ENCODE data around the gene ZFAND3. TPM values are rescaled to one million over a fixed set of nuclear protein-coding genes. Genes with fewer than 3 reads are reported as not detected.

Gene ZFAND3
- total and polyA plus RNA-seq, 2 donors (not counting 3 experiments of a cell fraction or from before 2014, with no cell fraction given): 15.4 to 54.2 TPM

DNA sequence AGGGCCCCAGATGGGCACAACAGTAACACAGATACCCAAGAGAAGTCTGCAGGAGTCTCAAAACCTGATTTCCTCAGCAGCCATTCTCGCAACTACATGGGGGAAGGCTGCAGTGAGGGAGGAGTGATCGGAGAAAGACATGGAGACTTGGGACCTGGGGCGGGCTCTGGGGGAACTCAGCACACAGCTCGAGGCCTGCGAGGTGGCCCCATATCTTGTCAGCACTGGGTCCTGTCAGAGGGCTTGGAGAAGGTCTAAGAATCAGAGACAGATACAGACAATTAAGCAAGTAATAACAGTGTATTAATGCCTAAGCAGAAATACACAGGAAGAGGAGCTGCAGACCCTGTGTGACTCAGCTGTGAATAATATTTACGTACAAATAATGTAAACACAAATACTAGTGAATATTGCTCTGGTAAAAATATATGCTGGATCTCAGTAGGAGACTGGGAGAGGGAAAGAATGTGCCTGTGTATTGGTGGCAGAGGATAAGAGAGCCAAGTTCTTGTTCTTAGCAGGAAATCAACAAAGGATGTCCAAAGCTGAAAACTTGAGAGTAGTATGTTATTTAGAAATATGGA is 336.2 kb downstream of the ZFAND3 start:
- dilution Hi-C loops (cut with MboI; ENCODE audit: extremely low pct_ligation_motif_present, low sequenced_read_pairs) (no loop called here), intact Hi-C loops (cut with micrococcal nuclease) (loop anchor here (2.0 to 10.0 kb wide), 3 partner anchors 37 to 451 kb away; no protein-coding TSS in a partner anchor)
- ChIA-PET POLR2A (no interaction called here), CTCF (interaction anchor here (2.0 to 2.2 kb wide), 2 partner anchors 123 to 338 kb away, joined by 4 to 7 read pairs; no protein-coding TSS in a partner anchor)
- BruUV-seq (replicated peaks): no TSS peak
- TF ChIP-seq FOS (IDR thresholded peaks at IDR 0.05; ENCODE audit: borderline replicate concordance, insufficient read depth, low read length): peak; percentile 52
- TF ChIP-seq MYC (IDR thresholded peaks at IDR 0.05; ENCODE audit: low read depth, low read length): no peak
- no peaks in the 10 kb centered on the region for H4K20me1 ChIP-seq (replicated peaks; ENCODE audit: control insufficient read depth, extremely low read depth, insufficient read depth, low read length)
- H3K27ac ChIP-seq (ENCODE audit: insufficient read depth, low read depth, low read length): peak overlapping the region; percentile 100
- peak overlapping the region; percentile 82 for H3K9ac ChIP-seq (replicated peaks; ENCODE audit: extremely low read depth, insufficient read depth, low read length)
- peaks cover 0 to 2% of the 10 kb centered on the region in 2 experiments for H3K36me3 ChIP-seq (ENCODE audit: control insufficient read depth in 2 of 2, extremely low read depth in 1 of 2, insufficient read depth in 2 of 2, low read length in 2 of 2)
- H2AFZ ChIP-seq (ENCODE audit: low read depth, low read length): no peak overlapping the region
- FAIRE-seq: peak; percentile 78
- H3K4me2 ChIP-seq (ENCODE audit: insufficient read depth, low read length): peak overlapping the region; percentile 49
- H3K9me3 ChIP-seq (replicated peaks; ENCODE audit: control insufficient read depth, insufficient read depth, low read length): no peaks in the 10 kb centered on the region
- no peaks in the 10 kb centered on the region for H3K9me1 ChIP-seq (replicated peaks; ENCODE audit: control insufficient read depth, extremely low read depth, insufficient read depth, low read length)
- H3K4me1 ChIP-seq (ENCODE audit: control insufficient read depth, extremely low read depth, insufficient read depth, low read length): peaks cover 21% of the 10 kb centered on the region
- H3K4me3 ChIP-seq (replicated peaks in 1 of 3; ENCODE audit: insufficient read depth in 1 of 3, low read depth in 1 of 3, low read length in 3 of 3): no peak overlapping the region
- H3K79me2 ChIP-seq (ENCODE audit: control insufficient read depth, insufficient read depth, low read length): no peaks in the 10 kb centered on the region
- peak; percentile 69 for DNase-seq (ENCODE audit: low read depth, low spot score)
- no peaks in the 10 kb centered on the region for H3K27me3 ChIP-seq (ENCODE audit: control insufficient read depth in 2 of 2, insufficient read depth in 2 of 2, low read length in 2 of 2)

DNA sequence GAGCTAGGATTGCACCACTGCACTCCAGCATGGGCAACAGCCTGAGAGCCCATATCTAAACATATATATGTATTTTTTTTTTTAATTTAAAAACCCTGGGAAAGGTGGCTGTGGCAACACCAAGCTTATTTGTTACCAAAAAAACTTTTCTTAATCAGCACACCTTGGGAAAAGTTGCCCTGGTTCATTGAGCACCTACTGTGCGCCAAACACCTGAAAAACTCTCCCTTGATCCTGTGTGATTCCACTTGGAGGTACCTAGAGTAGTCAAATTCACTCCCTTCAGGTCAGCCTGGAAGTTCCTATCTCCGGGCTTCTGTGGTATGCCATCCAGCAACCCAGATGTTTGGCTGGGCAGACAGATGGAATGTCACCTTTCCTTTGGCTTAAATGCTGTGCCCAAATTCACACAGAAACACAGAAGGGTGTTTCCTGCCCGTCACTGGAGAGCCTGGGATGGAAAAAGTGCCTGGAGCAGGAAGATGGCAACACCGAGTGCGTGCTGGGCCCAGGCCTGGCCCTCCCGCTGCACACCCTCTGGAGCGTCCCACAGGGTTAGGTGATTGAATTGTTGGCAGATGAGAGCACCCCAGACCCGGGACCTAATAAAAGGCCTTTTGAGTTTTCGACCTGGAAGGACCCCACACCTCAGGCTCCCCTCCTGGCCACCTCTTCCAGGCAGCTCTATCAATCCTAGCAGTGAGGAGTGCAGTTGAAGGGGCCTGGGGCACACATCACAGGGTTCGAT is 337.5 kb downstream of the ZFAND3 start:
- no peaks in the 10 kb centered on the region for H3K9me3 ChIP-seq (replicated peaks; ENCODE audit: control insufficient read depth, insufficient read depth, low read length)
- peaks cover 21% of the 10 kb centered on the region for H3K4me1 ChIP-seq (ENCODE audit: control insufficient read depth, extremely low read depth, insufficient read depth, low read length)
- no peak overlapping the region for H2AFZ ChIP-seq (ENCODE audit: low read depth, low read length)
- no peak for DNase-seq (ENCODE audit: low read depth, low spot score)
- CTCF ChIA-PET: interaction anchor here (0.6 to 2.2 kb wide), 2 partner anchors 124 to 337 kb away, joined by 4 to 7 read pairs; no protein-coding TSS in a partner anchor
- TF ChIP-seq FOS (IDR thresholded peaks at IDR 0.05; ENCODE audit: borderline replicate concordance, insufficient read depth, low read length) (no peak), EZH2 (IDR thresholded peaks at IDR 0.05; ENCODE audit: borderline replicate concordance, low read depth, low read length, severe bottlenecking) (no peak), GATA2 (IDR thresholded peaks at IDR 0.05; ENCODE audit: insufficient read depth, insufficient read length, low read depth, low read length) (no peak), POLR2A (IDR thresholded peaks at IDR 0.05; ENCODE audit: low read depth, low read length) (no peak), JUN (IDR thresholded peaks at IDR 0.05; ENCODE audit: borderline replicate concordance, insufficient read depth, insufficient read length, low read depth) (no peak), MYC (IDR thresholded peaks at IDR 0.05; ENCODE audit: low read depth, low read length) (no peak), POLR2AphosphoS5 (IDR thresholded peaks at IDR 0.05; ENCODE audit: insufficient read depth, low read depth, low read length) (no peak)
- TF ChIP-seq, protein P1, sequence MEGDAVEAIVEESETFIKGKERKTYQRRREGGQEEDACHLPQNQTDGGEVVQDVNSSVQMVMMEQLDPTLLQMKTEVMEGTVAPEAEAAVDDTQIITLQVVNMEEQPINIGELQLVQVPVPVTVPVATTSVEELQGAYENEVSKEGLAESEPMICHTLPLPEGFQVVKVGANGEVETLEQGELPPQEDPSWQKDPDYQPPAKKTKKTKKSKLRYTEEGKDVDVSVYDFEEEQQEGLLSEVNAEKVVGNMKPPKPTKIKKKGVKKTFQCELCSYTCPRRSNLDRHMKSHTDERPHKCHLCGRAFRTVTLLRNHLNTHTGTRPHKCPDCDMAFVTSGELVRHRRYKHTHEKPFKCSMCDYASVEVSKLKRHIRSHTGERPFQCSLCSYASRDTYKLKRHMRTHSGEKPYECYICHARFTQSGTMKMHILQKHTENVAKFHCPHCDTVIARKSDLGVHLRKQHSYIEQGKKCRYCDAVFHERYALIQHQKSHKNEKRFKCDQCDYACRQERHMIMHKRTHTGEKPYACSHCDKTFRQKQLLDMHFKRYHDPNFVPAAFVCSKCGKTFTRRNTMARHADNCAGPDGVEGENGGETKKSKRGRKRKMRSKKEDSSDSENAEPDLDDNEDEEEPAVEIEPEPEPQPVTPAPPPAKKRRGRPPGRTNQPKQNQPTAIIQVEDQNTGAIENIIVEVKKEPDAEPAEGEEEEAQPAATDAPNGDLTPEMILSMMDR (IDR thresholded peaks at IDR 0.05; ENCODE audit: extremely low read depth in 1 of 2, insufficient read depth in 1 of 2, low read depth in 1 of 2, low read length in 2 of 2): no peak
- TF ChIP-seq, protein P2, sequence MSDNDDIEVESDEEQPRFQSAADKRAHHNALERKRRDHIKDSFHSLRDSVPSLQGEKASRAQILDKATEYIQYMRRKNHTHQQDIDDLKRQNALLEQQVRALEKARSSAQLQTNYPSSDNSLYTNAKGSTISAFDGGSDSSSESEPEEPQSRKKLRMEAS (IDR thresholded peaks at IDR 0.05; ENCODE audit: insufficient read depth, insufficient read length): no peak
- POLR2A ChIA-PET: no interaction called here
- H3K27me3 ChIP-seq (ENCODE audit: control insufficient read depth in 2 of 2, insufficient read depth in 2 of 2, low read length in 2 of 2): no peaks in the 10 kb centered on the region
- no peak overlapping the region for H3K4me2 ChIP-seq (ENCODE audit: insufficient read depth, low read length)
- intact Hi-C loops (cut with micrococcal nuclease): loop anchor here (10.0 kb wide), 2 partner anchors 362 to 452 kb away; no protein-coding TSS in a partner anchor
- peaks cover 0 to 1% of the 10 kb centered on the region in 2 experiments for H3K36me3 ChIP-seq (ENCODE audit: control insufficient read depth in 2 of 2, extremely low read depth in 1 of 2, insufficient read depth in 2 of 2, low read length in 2 of 2)
- no peak overlapping the region for H3K4me3 ChIP-seq (replicated peaks in 1 of 3; ENCODE audit: insufficient read depth in 1 of 3, low read depth in 1 of 3, low read length in 3 of 3)
- no peaks in the 10 kb centered on the region for H4K20me1 ChIP-seq (replicated peaks; ENCODE audit: control insufficient read depth, extremely low read depth, insufficient read depth, low read length)
- H3K9ac ChIP-seq (replicated peaks; ENCODE audit: extremely low read depth, insufficient read depth, low read length): no peak overlapping the region
- no peaks in the 10 kb centered on the region for H3K79me2 ChIP-seq (ENCODE audit: control insufficient read depth, insufficient read depth, low read length)
- no peak for FAIRE-seq
- no TSS peak for BruUV-seq (replicated peaks)
- H3K9me1 ChIP-seq (replicated peaks; ENCODE audit: control insufficient read depth, extremely low read depth, insufficient read depth, low read length): no peaks in the 10 kb centered on the region
- no peak overlapping the region for H3K27ac ChIP-seq (ENCODE audit: insufficient read depth, low read depth, low read length)
- dilution Hi-C loops (cut with MboI; ENCODE audit: extremely low pct_ligation_motif_present, low sequenced_read_pairs): no loop called here
